NCI-H345 treated with DMSO at 0.1 percent for 48 hours (cell line): ENCODE measurements around the gene CD164L2.

ENCODE experiments used
- DNase-seq: peaks from one replicate; lab custom pipeline; 2025; ENCODE audit not compliant: unreplicated experiment; lab: John Stamatoyannopoulos, UW

The CD164L2 gene

GRCh38 chr1:27349784-27350662 lies 33.1 kb downstream of the CD164L2 start:
- DNase-seq: peak; percentile 51

DNA sequence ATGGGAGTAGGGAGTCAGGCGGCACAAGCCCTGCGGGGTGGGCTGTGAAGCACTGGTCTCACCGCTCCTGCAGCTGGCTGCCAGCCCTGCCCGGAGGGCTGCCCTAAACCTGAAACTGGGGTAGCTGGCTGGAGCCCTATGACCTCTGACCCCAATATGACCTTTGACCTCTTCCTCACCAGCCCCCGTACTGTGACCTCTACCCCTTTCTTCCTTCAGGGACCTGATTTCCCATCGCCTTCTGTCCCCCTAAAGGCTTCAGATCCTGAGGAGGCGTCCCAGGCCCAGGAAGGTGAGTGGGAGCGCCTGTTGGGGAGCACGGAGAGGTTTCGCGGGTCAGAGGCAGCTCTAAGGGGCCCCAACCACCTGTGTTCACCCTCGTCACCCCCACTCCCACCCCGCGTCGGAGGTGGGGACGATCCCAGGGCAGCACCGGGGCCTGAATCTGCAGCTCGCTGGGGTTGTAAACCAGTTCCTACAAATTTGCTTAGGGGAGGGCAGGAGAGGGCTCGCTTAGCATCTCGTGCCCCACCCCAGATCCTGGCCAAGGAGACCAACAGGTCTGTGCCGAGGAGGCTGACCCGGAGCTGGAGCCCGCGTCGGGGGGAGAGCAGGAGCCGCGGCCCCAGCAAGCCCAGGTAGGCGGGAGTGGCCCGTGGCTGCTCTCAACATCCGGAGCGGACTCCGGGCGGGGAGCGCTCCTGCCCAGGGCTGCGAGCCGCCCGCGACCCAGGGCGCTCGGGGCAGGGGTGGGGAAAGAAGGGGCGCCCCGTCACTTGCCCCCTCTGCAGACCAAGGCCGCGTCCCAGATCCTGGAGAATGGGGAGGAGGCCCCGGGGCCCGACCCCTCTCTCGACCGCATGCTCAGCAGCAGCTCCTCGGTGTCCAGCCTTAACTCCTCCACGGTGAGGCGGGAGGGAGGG lies 34.0 kb downstream of the CD164L2 start:
- DNase-seq: peak; percentile 44

- DNase-seq: no peak
Observed at GRCh38 chr1:27346991-27347624, 36.0 kb downstream of the CD164L2 start.

DNA sequence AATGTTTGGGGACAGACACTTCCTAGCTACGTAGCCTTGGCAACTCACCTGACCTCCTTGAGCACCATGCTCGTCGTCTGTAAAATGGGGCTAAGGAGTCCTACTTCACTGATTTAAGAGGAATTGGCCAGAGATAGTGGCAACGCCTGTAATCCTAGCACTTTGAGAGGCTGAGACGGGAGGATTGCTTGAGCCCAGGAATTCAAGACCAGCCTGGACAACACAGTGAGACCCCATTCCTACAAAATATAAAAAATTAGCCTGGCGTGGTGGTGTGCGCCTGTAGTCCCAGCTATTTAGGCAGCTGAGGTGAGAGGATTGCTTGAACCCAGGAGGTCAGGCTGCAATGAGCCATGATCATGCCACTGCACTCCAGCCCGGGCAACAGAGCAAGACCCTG lies 36.8 kb downstream of the CD164L2 start:
- DNase-seq: no peak

GRCh38 chr1:27345272-27345671 lies 37.9 kb downstream of the CD164L2 start:
- no peak for DNase-seq

DNA sequence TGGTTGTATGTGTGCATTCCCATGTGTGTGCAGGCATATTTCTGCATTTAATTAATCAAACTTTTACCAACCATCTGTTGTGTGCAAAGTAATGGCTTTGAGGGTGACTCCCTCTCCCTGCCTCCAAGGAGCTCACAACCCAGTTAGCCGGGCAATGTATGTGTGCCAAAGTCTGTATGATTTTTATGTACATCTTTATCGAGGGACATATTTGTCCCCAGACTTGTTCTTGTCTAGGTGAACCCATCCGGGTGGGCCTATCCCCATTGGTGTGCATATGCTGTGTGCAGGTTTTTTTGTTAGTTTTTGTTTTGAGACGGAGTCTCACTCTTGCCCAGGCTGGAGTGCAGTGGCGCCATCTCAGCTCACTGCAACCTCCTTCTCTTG lies 39.5 kb downstream of the CD164L2 start:
- DNase-seq: no peak

GRCh38 chr1:27342778-27343638 lies 40.1 kb downstream of the CD164L2 start:
- peak; percentile 12 for DNase-seq

DNA sequence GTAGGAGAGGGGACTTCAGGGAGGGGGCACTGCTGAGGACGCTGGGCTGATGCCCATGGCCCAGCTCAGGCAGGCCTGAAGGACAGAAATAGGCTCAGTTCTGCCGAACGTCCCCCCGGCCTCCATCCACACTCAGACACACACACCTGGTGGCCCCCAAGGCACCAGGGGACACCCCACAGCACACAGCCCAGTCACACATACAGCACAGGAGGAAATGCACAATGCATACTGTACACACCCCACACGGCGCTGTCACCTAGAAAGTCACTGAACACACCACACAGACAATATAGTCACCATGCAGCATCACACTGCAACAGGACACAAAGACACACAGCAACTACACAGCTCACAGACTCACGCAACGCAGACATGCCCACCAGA lies 40.7 kb downstream of the CD164L2 start:
- peak; percentile 9 for DNase-seq

DNA sequence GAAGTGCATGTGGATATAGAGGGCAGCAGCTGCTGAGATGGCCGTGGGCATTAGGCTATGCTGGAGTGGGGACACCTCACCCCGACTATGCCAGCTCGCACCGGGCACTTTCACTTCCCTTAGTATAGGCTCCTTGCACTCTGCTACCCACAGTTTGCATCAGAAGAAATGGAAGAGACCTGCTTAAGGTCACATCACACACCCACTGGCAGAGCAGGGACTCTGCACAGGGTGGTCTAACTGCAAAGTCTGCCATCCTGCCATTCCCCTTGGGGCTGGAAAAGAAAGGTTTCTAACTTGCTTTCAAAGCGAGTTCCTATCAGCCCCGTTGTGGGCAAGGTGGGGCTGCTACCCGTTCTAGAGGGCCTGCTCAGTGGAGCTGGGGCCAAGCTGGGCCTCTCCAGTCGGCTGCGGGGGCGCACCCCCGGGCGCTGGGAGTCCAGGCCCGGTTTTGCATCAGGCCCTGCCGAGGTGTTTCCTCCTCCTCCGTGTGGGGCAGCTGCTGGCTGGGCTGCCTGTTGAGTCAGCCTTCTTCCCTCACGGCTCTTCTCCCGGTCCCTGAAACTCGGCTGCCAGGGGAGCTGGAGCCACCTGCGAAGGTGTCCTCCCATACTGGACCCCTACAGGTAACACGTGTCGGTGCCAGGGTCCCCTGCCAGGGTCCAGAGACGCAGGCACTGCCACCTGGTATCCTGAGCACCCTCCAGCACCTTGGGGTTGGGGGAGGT lies 41.4 kb downstream of the CD164L2 start, which contains the start of gene SYTL1:
Gene SYTL1 (plus strand): TSS at position 498 of the 728 bp plus-strand sequence. CDS start 3,313 bp downstream, outside the sequence.
- peak; percentile 52 for DNase-seq

DNA sequence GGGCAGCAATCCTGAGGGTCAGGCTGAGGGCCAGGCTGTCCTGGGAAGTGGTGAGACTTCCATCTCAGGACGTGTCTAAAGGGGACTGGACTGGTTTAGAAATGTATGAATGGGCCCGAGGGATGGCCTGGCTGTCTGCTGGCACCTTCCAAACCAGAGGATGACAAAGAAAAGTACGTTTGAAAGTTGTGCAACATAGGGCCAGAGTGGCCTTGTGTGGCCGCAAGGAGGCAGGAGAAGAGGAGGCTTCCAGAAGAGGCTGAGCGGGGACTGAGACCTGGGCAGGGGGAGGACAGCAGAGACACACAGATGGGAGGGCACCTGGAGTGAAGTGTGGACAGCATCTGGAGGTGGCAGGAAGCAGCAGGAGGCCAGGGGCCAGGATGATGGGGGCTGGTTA lies 43.9 kb downstream of the CD164L2 start:
- no peak for DNase-seq

DNA sequence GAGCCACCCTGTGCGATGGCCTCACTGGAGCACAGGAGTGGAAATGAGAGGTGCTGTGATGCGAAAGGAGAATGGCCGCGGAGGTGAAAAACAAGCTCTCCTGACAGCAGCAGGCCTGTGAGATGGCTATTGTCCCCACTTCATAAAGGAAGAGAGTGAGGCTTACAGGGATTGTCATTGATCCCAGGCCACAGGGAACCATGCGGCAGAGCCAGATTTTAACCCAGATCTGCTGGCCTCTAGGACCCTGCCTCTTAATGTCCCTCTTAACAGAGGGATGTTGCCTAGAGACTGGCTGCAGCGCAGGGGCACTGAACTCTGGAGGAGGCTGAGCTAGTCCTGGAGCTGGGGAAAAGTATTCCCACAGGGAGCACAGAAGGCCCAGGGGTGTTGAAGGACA lies 44.4 kb downstream of the CD164L2 start:
- DNase-seq: no peak

GRCh38 chr1:27336756-27337155 lies 46.4 kb downstream of the CD164L2 start:
- no peak for DNase-seq

- DNase-seq: no peak
Observed at GRCh38 chr1:27335506-27336422, 47.4 kb downstream of the CD164L2 start.

- DNase-seq: no peak
Observed at GRCh38 chr1:27333717-27334279, 49.3 kb downstream of the CD164L2 start.

- no peak for DNase-seq
Observed at GRCh38 chr1:27332536-27333281, 50.4 kb downstream of the CD164L2 start.

DNA sequence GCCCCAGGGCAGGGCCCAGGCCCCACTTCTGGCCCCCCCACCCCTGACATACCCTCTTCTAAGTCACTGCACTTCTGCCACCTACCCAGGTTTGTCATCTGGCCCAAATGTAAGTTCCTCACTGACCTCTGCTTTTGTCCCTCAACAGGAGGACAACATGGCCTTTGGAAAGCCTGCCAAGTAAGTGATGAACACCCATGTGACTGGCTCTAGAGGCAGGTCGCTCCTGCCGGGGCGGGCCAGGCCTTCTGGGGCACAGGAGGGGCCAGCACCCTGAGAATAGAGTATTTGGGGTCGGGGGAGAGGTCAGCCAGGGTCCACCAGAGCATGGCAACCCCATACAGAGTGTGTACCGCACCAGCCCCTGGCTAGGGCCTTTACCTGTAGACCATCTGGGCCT lies 51.2 kb downstream of the CD164L2 start:
- no peak for DNase-seq

DNA sequence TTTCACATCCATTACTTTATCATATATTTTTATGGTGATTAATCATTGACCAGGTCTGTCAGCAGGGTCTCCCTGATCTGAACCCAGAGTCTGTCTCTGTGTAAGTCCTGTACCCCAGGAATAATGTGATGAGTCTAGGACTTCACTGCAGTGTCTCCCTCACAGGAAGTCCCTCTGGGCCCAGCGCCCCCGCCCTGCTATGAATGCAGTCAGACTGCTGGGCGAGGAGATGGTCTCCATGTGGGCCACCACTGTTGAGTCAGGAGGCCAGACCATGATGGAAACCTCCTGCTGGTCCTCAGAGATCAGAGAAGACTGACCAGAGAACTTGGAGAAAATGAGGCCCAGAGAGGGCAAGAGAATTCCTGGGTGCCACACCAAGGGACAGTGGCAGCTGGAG lies 51.7 kb downstream of the CD164L2 start:
- DNase-seq: no peak

GRCh38 chr1:27330786-27331185 lies 52.3 kb downstream of the CD164L2 start:
- DNase-seq: no peak
